ENCODE measurements around the gene TMCC3.

GRCh38 chr12:94687891-94688290 is 37.5 kb upstream of the TMCC3 start:
- TF ChIP-seq TAF1 (IDR thresholded peaks at IDR 0.05; ENCODE audit: borderline replicate concordance, insufficient read depth, low read length) (no peak), FOXP2 (optimal IDR thresholded peaks at IDR 0.05; ENCODE audit: borderline replicate concordance, extremely low read depth, extremely low read length, insufficient read depth) (no peak), SIN3A (IDR thresholded peaks at IDR 0.05; ENCODE audit: borderline replicate concordance, insufficient read depth, low read length) (no peak), POLR2AphosphoS5 (IDR thresholded peaks at IDR 0.05; ENCODE audit: low read depth, low read length) (no peak)

Data from PFSK-1 (cell line).